ENCODE data around the gene DPYD.

Gene DPYD

DNA sequence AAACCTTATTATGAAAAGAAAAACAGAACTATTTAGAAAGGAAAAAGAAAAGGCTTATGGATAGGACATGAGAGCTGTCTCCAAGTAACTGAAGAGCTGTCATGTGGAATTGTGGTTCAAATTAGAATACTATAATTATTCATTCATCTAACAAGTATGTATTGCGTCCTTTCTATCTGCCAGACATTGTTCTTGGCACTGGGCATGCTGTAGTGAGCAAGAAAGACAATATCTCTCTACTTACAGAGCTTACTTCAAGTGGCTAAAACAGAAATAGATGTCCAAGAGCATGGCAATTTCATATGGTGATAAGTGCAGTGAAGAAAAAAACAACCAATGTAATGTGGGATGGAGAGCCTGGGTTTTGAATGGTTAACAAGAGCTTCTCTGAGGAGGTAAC lies 413.0 kb downstream of the DPYD start:
- no peak for FAIRE-seq

- FAIRE-seq: no peak
Measured at GRCh38 chr1:97506368-97506767, 414.5 kb downstream of the DPYD start.

DNA sequence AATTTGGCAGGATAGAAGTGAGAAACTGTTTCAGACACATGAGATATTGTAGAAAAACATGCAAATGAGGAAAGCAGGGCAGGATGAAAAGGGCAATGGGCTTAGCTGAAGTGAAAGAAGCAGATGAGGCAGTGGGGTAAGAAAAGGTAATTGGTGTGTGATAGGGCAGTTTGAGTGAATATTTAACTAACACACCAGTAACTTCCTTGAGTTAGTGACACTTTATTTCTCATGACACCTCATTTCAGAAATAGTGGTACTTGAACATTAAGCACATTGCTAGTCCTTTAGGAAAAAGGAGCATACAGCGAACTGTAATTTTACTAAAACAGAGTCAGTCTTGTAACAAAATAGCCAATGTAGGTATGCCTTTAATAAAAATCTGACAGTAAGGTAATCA lies 415.0 kb downstream of the DPYD start:
- no peak for FAIRE-seq

- peak; percentile 45 for FAIRE-seq
Measured at GRCh38 chr1:97505289-97505688, 415.5 kb downstream of the DPYD start.

- no peak for FAIRE-seq
Measured at GRCh38 chr1:97502360-97502759, 418.5 kb downstream of the DPYD start.

DNA sequence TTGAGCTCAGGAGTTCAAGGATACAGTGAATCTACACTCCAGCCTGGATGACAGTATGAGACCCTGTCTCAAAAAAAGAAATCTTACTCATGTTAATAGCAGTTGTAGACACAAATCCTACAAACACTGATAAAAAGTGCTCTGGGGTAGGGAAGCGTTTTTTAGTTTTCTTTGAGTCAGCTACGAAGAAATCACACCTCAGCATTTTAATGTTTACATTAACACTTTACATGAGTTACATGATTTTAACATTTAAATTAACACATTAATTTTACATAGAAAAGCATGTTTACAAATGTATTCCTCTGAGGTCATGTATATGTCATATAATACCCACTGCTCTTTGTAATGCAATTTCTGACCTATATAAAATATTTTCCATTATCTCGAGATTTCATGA lies 419.2 kb downstream of the DPYD start:
- no peak for FAIRE-seq

DNA sequence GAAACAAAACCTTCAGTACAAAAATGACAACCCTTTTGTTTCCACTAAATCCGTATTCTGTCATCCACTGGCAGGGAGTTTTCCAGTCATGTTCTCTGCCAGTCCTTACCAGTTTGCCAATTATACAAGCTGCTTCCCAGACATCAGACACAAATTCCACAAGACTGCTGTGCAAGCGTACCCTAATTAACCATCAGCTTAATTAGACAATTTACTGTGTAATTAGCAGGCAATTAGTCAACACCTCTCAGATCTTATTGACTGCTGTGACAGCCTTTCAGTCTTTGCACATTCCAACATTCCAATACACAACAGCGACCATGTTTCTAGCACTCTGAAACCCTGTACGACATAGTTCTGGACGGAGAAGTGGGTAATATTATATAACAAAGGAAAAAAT lies 420.1 kb downstream of the DPYD start:
- FAIRE-seq: no peak

- peak; percentile 47 for FAIRE-seq
Measured at GRCh38 chr1:97499667-97500066, 421.2 kb downstream of the DPYD start.

DNA sequence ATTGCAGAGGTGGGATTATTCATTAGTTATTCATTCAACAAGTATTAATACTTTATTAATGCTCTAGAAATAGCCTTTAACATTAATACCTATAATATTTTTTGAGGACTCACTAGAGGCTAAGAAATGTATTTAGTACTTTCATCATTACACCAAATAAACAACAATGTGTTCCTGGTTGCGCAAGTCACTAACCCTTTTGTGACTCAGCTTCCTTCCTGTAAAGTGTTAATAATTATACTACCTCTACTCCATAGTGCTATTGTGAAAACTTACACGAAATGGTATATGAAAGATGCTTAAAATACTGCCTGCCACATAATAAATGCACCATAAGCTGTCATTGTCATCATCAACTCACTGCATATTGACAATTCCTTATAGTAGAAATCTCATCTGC lies 431.0 kb downstream of the DPYD start:
- FAIRE-seq: no peak

DNA sequence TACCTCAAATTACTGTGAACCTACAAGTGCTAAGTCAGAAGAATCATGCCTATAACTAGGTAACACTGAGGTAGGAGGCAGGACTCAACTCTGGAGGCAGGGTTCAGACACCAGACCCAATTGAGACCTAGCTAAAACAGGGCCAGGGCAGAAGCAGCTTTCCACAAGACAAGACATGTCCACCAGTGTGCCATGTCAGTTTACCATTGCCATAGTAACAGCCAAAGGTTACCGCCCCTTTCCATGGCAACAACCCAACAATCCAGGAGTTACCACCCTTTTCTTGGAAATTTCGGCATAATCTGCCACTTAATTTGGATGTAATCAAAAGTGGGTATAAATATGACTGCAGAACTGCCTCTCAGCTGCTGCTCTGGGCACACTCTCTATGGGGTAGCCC lies 432.3 kb downstream of the DPYD start:
- no peak for FAIRE-seq

DNA sequence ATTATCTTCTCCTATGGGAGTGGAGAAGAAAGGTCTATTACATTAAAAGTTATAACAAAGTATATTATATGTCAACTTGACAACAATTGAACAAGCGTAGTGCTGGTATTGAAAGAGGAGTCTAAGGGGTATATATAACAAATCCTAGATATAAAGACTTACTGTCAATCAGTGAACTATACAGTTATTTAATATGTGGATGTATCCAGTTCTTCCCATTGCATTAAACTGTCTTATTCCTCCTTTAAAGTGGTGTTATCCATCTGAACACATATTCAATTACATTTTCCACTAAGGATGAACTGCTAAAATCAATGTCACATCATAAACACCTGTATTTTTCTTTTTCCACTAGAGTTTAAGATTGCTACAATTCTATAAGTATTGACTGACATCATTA lies 438.8 kb downstream of the DPYD start:
- no peak for FAIRE-seq

DNA sequence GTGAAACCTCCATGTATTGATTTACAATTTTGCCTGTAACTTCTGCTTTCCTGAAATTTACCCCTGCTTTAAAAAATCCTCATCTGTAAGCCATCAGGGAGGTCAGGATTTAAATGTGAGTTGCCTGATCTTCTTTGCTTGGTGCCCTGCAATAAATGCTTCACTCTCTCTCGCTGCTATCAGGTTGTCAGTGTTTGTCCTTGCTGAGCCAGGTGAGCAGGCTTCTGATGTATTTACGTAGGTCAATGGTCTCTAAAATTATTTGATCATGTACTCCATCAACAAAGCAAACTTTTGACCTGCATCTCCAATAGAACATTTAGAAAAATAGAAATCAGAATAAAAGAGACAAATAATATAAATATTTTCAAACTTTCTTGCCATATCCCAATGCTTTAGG lies 453.4 kb downstream of the DPYD start:
- FAIRE-seq: no peak

GRCh38 chr1:97464305-97464704 lies 456.5 kb downstream of the DPYD start:
- no peak for FAIRE-seq

DNA sequence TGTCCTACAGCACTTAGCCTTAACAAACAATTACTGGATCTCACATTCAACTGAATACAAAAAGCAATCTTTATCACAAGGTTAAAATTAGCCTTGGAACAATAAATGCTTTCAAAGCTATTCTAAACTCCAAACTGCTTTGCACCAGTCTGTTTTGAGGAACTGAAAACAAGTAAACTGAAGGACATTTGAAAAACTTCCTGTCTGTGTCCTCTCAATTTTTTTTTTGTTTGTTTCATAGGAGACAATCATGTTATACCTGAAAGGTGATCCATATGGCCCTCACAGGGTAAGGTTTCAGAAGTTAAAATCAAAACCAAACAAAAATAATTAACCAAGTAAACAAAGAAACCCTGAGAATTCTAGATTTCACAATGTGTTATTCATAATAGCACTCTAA lies 459.1 kb downstream of the DPYD start:
- FAIRE-seq: no peak

GRCh38 chr1:97457446-97458089 lies 463.3 kb downstream of the DPYD start:
- no peak for FAIRE-seq

GRCh38 chr1:97451944-97452343 lies 468.9 kb downstream of the DPYD start:
- FAIRE-seq: no peak

GRCh38 chr1:97451046-97451826 lies 469.6 kb downstream of the DPYD start:
- FAIRE-seq: no peak

DNA sequence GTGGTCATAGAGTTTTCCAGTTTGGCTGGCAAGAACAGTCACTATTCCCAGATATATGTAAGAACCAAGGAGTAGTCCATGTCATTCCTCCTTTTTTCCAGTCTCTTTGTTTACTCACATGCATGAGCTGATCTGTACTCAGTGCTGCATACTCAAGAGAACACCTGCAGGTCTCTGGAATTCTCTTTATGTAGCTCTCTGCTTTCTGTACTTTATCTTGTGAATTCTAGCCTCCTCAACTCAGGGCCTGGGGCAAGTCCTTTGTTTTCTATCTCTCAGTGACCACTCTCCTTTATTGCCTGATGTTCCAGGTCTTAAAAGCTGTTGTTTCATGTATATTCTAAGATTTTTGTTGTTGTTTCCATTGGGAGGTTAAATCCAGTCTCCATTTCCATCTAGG lies 478.9 kb downstream of the DPYD start:
- no peak for FAIRE-seq

DNA sequence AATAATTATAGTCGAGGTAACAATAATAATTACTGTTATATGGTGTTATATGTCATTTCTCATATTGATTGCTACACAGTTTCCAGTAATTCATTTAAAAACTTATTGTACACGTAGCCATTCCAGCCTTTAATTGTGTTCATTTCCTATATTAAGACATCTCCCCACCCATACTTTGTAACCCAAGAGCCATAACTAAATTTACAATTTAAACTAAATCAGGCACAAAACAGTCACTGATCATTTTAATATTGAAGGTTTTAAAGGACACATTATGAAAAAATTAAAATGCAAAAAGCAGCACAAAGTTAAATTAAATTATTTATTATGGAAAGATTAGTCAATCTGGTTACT lies 487.0 kb downstream of the DPYD start:
- no peak for FAIRE-seq

- no peak for FAIRE-seq
Measured at GRCh38 chr1:97433094-97433823, 487.6 kb downstream of the DPYD start.

GRCh38 chr1:97427371-97427770 lies 493.5 kb downstream of the DPYD start:
- FAIRE-seq: no peak

- no peak for FAIRE-seq
Measured at GRCh38 chr1:97424209-97424608, 496.6 kb downstream of the DPYD start.

DNA sequence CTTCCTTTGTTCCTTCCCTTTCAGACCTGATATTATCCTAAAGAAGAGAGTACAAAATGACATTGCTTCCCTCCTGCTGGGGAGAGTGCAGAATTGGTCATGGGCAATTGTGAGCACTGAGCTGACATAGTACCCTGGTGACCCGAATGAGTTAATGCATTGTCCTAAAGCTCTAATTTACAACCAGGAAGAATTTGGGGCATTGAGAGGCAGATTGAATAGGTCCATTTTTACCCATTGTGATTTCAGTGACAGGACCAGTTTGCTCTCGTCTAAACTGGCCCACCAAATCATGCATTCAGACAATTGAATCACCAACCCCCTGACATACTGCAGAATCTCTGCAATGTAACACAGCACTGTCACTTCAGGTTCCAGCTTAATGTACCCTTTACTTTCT lies 497.4 kb downstream of the DPYD start:
- FAIRE-seq: no peak

GRCh38 chr1:97417661-97418060 lies 503.2 kb downstream of the DPYD start:
- FAIRE-seq: no peak
